G401.6 (cell line): ENCODE results near the gene OR12D1.

Experiments
- FAIRE-seq: peaks from 2 replicates; lab custom pipeline; 2012; peaks lifted over from hg19 to GRCh38; lab: Jason Lieb, UNC

OR12D1 gene

GRCh38 chr6:29465801-29466200 is 51.1 kb downstream of the OR12D1 start:
- no peak for FAIRE-seq

DNA sequence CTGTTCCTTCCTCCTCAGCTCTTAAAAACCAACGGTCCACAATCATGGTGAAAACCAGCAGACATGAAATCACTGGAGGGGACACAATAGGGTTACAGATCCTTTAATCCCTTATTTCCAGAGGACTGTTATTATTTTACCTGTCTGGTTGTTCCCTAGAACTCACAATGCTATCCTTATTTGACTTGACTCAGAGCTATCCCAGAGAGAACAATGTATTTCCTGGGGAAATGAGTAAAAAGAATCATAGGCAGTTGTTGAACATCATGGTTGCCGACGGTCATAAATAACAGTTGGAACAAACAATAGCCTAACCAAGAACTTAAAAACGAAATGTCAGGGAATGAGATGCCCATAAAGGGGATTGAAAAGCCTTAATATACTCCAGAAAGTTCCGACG is 51.5 kb downstream of the OR12D1 start:
- FAIRE-seq = no peak
